Measurements from ENCODE around the gene FNBP1L. TPM values are rescaled to one million over a fixed set of nuclear protein-coding genes. Genes with fewer than 3 reads are reported as not detected.
"Not testable (repeated sequence)": the region's sequence is repeated elsewhere in the genome, so short reads cannot be mapped to it uniquely, and the experiment has no call there.

Gene FNBP1L
- total and polyA plus RNA-seq, 7 donors: 13.4 to 30.7 (median 20.1) TPM

GRCh38 chr1:93453911-93454310 lies 6.0 kb downstream of the FNBP1L start:
- intact Hi-C loops (cut with DNase I): no loop called here
- 76 to 85% methylated on average over 1 of the region's 1 CpG for WGBS, 2 donors
- Histone ChIP-seq H3K36me3 (no peaks in the 10 kb centered on the region), H3K27me3 (no peaks in the 10 kb centered on the region), H3K9me3 (no peaks in the 10 kb centered on the region), H3K4me1 (peaks cover 0 to 10% (median 8%) of the 10 kb centered on the region in 4 donors), H3K4me3 (no peak overlapping the region), H3K27ac (no peak overlapping the region)
- TF ChIP-seq EP300 (IDR thresholded peaks at IDR 0.05) (no peak), POLR2A (IDR thresholded peaks at IDR 0.05) (no peak), CTCF (IDR thresholded peaks at IDR 0.05) (no peak), POLR2AphosphoS5 (IDR thresholded peaks at IDR 0.05) (no peak)
- DNase-seq: no peak

GRCh38 chr1:93459126-93459525 lies 11.2 kb downstream of the FNBP1L start:
- TF ChIP-seq POLR2A (IDR thresholded peaks at IDR 0.05): no peak
- no peak for TF ChIP-seq POLR2AphosphoS5 (IDR thresholded peaks at IDR 0.05)
- TF ChIP-seq EP300 (IDR thresholded peaks at IDR 0.05): no peak
- TF ChIP-seq CTCF (IDR thresholded peaks at IDR 0.05): no peak
- 94 to 96% methylated on average over 3 of the region's 3 CpGs for WGBS, 2 donors

GRCh38 chr1:93461236-93461635 lies 13.3 kb downstream of the FNBP1L start:
- 87 to 90% methylated on average over 5 of the region's 5 CpGs for WGBS, 2 donors
- no peak overlapping the region for H3K27ac ChIP-seq
- no peaks in the 10 kb centered on the region for H3K36me3 ChIP-seq
- no peak for TF ChIP-seq CTCF (IDR thresholded peaks at IDR 0.05)
- no peak for TF ChIP-seq EP300 (IDR thresholded peaks at IDR 0.05)
- no peak for TF ChIP-seq POLR2A (IDR thresholded peaks at IDR 0.05)
- no peak for TF ChIP-seq POLR2AphosphoS5 (IDR thresholded peaks at IDR 0.05)
- H3K9me3 ChIP-seq: peaks cover 0 to 2% (median 0%) of the 10 kb centered on the region in 4 donors
- H3K4me3 ChIP-seq: no peak overlapping the region
- intact Hi-C loops (cut with DNase I): no loop called here
- DNase-seq: no peak
- H3K4me1 ChIP-seq: no peaks in the 10 kb centered on the region
- no peaks in the 10 kb centered on the region for H3K27me3 ChIP-seq

More at GRCh38 chr1:93459126-93459525, 11.2 kb downstream of the FNBP1L start:
- no peaks in the 10 kb centered on the region for H3K27me3 ChIP-seq
- no peaks in the 10 kb centered on the region for H3K36me3 ChIP-seq
- no peak for DNase-seq
- H3K9me3 ChIP-seq: peaks cover 0 to 2% (median 0%) of the 10 kb centered on the region in 4 donors
- no peaks in the 10 kb centered on the region for H3K4me1 ChIP-seq
- no peak overlapping the region for H3K27ac ChIP-seq
- intact Hi-C loops (cut with DNase I): no loop called here
- no peak overlapping the region for H3K4me3 ChIP-seq

GRCh38 chr1:93463960-93464359 lies 16.0 kb downstream of the FNBP1L start:
- Histone ChIP-seq H3K36me3 (no peaks in the 10 kb centered on the region), H3K9me3 (peaks cover 0 to 2% (median 0%) of the 10 kb centered on the region in 4 donors), H3K27me3 (no peaks in the 10 kb centered on the region), H3K27ac (no peak overlapping the region), H3K4me1 (no peaks in the 10 kb centered on the region), H3K4me3 (no peak overlapping the region)
- intact Hi-C loops (cut with DNase I): no loop called here
- DNase-seq: no peak
- WGBS, 2 donors: 94% methylated on average over 1 of the region's 1 CpG
- TF ChIP-seq EP300 (IDR thresholded peaks at IDR 0.05) (no peak), POLR2A (IDR thresholded peaks at IDR 0.05) (no peak), POLR2AphosphoS5 (IDR thresholded peaks at IDR 0.05) (no peak), CTCF (IDR thresholded peaks at IDR 0.05) (no peak)

GRCh38 chr1:93465371-93466082 lies 17.6 kb downstream of the FNBP1L start:
- H3K9me3 ChIP-seq; intact Hi-C loops (cut with DNase I); H3K36me3 ChIP-seq; H3K27ac ChIP-seq; H3K4me3 ChIP-seq; DNase-seq; H3K27me3 ChIP-seq; H3K4me1 ChIP-seq: not testable (repeated sequence)
- 77 to 80% methylated on average over 6 of the region's 6 CpGs for WGBS, 2 donors
